ENCODE results near the gene NRL. TPM values are rescaled to one million over a fixed set of nuclear protein-coding genes. Genes with fewer than 3 reads are reported as not detected.

NRL gene
- total RNA-seq, 1 experiment from 2014 or later: 2.3 TPM

DNA sequence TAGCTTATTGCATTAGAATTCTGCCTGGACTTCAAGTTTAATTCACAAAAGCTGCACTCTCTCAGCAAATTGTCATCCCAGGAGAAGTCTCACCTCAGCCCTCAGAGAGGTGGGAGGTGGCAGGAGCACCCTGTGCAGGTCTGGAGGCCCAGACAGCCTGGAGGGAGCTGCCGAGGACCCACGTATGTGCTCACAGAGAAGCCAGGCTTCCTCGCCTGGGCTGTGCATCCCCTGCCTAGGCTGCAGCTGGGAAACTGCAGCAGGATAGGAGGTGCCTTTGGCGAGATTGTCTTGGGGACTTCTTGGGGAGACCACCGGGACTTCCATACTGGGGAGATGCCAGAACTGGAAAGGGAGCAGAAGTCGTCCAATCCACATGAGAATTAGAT is 34.6 kb downstream of the NRL start:
- Histone ChIP-seq H3K27me3 (ENCODE audit: insufficient read depth, low read depth) (no peaks in the 10 kb centered on the region), H3K36me3 (ENCODE audit: low read depth) (no peaks in the 10 kb centered on the region), H3K4me2 (no peak overlapping the region), H3K9me2 (ENCODE audit: insufficient read depth) (no peaks in the 10 kb centered on the region), H3K9me3 (ENCODE audit: insufficient read depth, low read depth) (no peaks in the 10 kb centered on the region), H3K4me1 (replicated peaks; ENCODE audit: insufficient read depth) (peaks cover 10% of the 10 kb centered on the region; the same call in 1 of the 2 replicates), H3K4me3 (no peak overlapping the region), H3F3A (ENCODE audit: insufficient read depth, low read depth) (no peaks in the 10 kb centered on the region), H3K79me2 (ENCODE audit: low read depth) (no peaks in the 10 kb centered on the region), H4K20me1 (ENCODE audit: insufficient read depth) (no peaks in the 10 kb centered on the region), H3K27ac (no peak overlapping the region), H2AFZ (no peak overlapping the region)
- DNase-seq: no peak
- BruUV-seq (replicated peaks): no TSS peak
- POLR2A ChIA-PET (ENCODE audit: unreplicated experiment): no interaction called here
- CTCF ChIA-PET: interaction anchor here (0.6 to 1.0 kb wide), 3 partner anchors 12 to 29 kb away, joined by 3 to 11 read pairs (median 3); no protein-coding TSS in a partner anchor
- intact Hi-C loops (cut with micrococcal nuclease; ENCODE audit: unreplicated experiment): no loop called here
- TF ChIP-seq EZH2 (IDR thresholded peaks at IDR 0.05; ENCODE audit: low read depth): no peak
- TF ChIP-seq, protein P1, sequence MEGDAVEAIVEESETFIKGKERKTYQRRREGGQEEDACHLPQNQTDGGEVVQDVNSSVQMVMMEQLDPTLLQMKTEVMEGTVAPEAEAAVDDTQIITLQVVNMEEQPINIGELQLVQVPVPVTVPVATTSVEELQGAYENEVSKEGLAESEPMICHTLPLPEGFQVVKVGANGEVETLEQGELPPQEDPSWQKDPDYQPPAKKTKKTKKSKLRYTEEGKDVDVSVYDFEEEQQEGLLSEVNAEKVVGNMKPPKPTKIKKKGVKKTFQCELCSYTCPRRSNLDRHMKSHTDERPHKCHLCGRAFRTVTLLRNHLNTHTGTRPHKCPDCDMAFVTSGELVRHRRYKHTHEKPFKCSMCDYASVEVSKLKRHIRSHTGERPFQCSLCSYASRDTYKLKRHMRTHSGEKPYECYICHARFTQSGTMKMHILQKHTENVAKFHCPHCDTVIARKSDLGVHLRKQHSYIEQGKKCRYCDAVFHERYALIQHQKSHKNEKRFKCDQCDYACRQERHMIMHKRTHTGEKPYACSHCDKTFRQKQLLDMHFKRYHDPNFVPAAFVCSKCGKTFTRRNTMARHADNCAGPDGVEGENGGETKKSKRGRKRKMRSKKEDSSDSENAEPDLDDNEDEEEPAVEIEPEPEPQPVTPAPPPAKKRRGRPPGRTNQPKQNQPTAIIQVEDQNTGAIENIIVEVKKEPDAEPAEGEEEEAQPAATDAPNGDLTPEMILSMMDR (conservative IDR thresholded peaks at IDR 0.05): no peak

DNA sequence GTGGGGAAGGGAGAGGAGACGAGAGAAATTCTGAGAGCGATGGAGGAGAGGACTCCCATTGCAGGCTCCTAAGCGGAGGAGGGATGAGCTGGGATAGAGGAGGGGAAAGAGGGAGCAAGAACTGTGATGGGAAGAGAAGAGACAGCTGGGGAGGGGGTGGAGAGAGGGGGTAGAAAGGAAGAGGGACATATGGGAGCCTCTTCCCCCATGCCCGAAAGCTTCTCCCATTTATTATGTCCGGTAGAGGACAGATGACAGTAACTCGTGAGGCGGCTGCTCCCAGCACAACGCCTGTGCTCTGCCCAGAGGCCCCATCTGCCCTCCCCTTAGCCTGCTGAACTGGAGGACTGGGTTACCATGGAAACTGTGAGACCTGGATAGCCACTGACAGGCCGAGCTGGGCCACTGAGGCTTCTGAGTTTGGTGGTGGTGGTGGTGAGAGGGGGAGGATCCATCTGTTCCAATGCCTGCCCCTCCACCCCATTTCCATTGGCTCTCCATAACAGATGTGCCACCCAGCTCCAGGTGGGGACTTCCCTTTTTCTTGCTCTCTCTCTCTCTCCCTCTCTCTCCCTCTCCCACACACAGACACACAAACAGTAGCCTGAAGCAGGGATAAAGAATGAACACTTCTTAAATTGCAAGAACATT is 35.1 kb downstream of the NRL start:
- intact Hi-C loops (cut with micrococcal nuclease; ENCODE audit: unreplicated experiment): no loop called here
- no peaks in the 10 kb centered on the region for H3K79me2 ChIP-seq (ENCODE audit: low read depth)
- TF ChIP-seq EZH2 (IDR thresholded peaks at IDR 0.05; ENCODE audit: low read depth): no peak
- TF ChIP-seq, protein P1 (conservative IDR thresholded peaks at IDR 0.05): no peak
- H3K4me1 ChIP-seq (replicated peaks; ENCODE audit: insufficient read depth): peaks cover 10% of the 10 kb centered on the region; the same call in 1 of the 2 replicates
- no peaks in the 10 kb centered on the region for H3K9me2 ChIP-seq (ENCODE audit: insufficient read depth)
- CTCF ChIA-PET: interaction anchor here (0.6 kb wide), 2 partner anchors 11 to 547 kb away, joined by 3 to 11 read pairs; no protein-coding TSS in a partner anchor
- BruUV-seq (replicated peaks): no TSS peak
- no peak overlapping the region for H2AFZ ChIP-seq
- H3K9me3 ChIP-seq (ENCODE audit: insufficient read depth, low read depth): no peaks in the 10 kb centered on the region
- no peak for DNase-seq
- no peak overlapping the region for H3K4me3 ChIP-seq
- H3K27ac ChIP-seq: no peak overlapping the region
- no peaks in the 10 kb centered on the region for H3K27me3 ChIP-seq (ENCODE audit: insufficient read depth, low read depth)
- H3F3A ChIP-seq (ENCODE audit: insufficient read depth, low read depth): no peaks in the 10 kb centered on the region
- H4K20me1 ChIP-seq (ENCODE audit: insufficient read depth): no peaks in the 10 kb centered on the region
- POLR2A ChIA-PET (ENCODE audit: unreplicated experiment): interaction anchor here (0.6 kb wide), 1 partner anchor 35 kb away, joined by 4 read pairs; no protein-coding TSS in a partner anchor
- no peaks in the 10 kb centered on the region for H3K36me3 ChIP-seq (ENCODE audit: low read depth)
- no peak overlapping the region for H3K4me2 ChIP-seq

DNA sequence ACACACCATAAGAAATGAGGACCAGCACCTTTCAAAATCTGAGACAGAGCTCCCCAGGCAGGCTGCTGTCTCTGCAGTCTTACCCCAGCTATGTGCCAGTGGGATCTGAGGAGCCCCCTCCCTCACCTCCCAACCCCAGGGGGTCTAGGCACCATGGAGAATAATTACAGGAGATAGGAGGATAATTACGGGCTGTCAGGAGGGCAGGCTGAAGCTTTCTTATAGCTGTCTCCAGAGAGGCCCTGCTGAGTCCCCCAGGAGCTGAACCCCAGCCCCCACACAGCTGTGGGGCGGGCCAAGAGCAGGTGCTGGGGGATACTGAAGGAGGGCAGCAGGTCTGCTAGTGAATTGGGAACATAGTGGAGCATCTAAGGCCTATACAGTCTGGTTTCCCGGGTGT is 36.6 kb downstream of the NRL start:
- intact Hi-C loops (cut with micrococcal nuclease; ENCODE audit: unreplicated experiment): no loop called here
- Histone ChIP-seq H3K27me3 (ENCODE audit: insufficient read depth, low read depth) (no peaks in the 10 kb centered on the region), H3K36me3 (ENCODE audit: low read depth) (no peaks in the 10 kb centered on the region), H3K79me2 (ENCODE audit: low read depth) (no peaks in the 10 kb centered on the region), H3K4me3 (no peak overlapping the region), H3F3A (ENCODE audit: insufficient read depth, low read depth) (no peaks in the 10 kb centered on the region), H3K4me2 (no peak overlapping the region), H3K9me3 (ENCODE audit: insufficient read depth, low read depth) (no peaks in the 10 kb centered on the region), H3K27ac (no peak overlapping the region), H3K9me2 (ENCODE audit: insufficient read depth) (no peaks in the 10 kb centered on the region), H2AFZ (no peak overlapping the region), H4K20me1 (ENCODE audit: insufficient read depth) (no peaks in the 10 kb centered on the region), H3K4me1 (replicated peaks; ENCODE audit: insufficient read depth) (peaks cover 10% of the 10 kb centered on the region; the same call in 1 of the 2 replicates)
- no TSS peak for BruUV-seq (replicated peaks)
- CTCF ChIA-PET: no interaction called here
- TF ChIP-seq EZH2 (IDR thresholded peaks at IDR 0.05; ENCODE audit: low read depth): no peak
- TF ChIP-seq, protein P1 (conservative IDR thresholded peaks at IDR 0.05): no peak
- DNase-seq: no peak
- POLR2A ChIA-PET (ENCODE audit: unreplicated experiment): interaction anchor here (0.6 kb wide), 1 partner anchor 248 kb away, joined by 3 read pairs; no protein-coding TSS in a partner anchor

Data from PC-9 (cell line).